Stimulated activated CD8-positive, alpha-beta memory T cell treated with anti-CD3 and anti-CD28 coated beads, Interleukin-12 subunit alpha, Interleukin-12 subunit beta, amount 100 ng/mL, for 24 hours (primary cell): ENCODE data around the gene HOPX.
"Not testable (repeated sequence)": the region's sequence is repeated elsewhere in the genome, so short reads cannot be mapped to it uniquely, and the experiment has no call there.

Experiments used
- DNase-seq: peaks from one replicate; pipeline ENCODE4 v3.0.0-alpha.2; 2020; ENCODE audit errors: extremely low read depth

HOPX gene

GRCh38 chr4:56654238-56654632, 26.9 kb downstream of the HOPX start:
- no peak for DNase-seq

GRCh38 chr4:56653461-56654237, 27.4 kb downstream of the HOPX start:
- DNase-seq, result no peak

- no peak for DNase-seq
Observed at GRCh38 chr4:56652196-56652595, 28.9 kb downstream of the HOPX start.

- DNase-seq, result no peak
Observed at GRCh38 chr4:56651056-56651350, 30.1 kb downstream of the HOPX start.

- DNase-seq, result no peak
Observed at GRCh38 chr4:56650262-56651055, 30.6 kb downstream of the HOPX start.

- no peak for DNase-seq
Observed at GRCh38 chr4:56649445-56650261, 31.4 kb downstream of the HOPX start.

- no peak for DNase-seq
Observed at GRCh38 chr4:56648824-56649151, 32.3 kb downstream of the HOPX start.

GRCh38 chr4:56648021-56648823, 32.9 kb downstream of the HOPX start:
- no peak for DNase-seq

GRCh38 chr4:56646341-56646740, 34.8 kb downstream of the HOPX start:
- DNase-seq, result no peak

- DNase-seq, result no peak
Observed at GRCh38 chr4:56643596-56643995, 37.5 kb downstream of the HOPX start.

GRCh38 chr4:56641494-56642051, 39.5 kb downstream of the HOPX start:
- no peak for DNase-seq

GRCh38 chr4:56640621-56641493, 40.2 kb downstream of the HOPX start:
- DNase-seq, result no peak

- no peak for DNase-seq
Observed at GRCh38 chr4:56637791-56638190, 43.3 kb downstream of the HOPX start.

GRCh38 chr4:56637154-56637553, 43.9 kb downstream of the HOPX start:
- no peak for DNase-seq

- not testable (repeated sequence) for DNase-seq
Observed at GRCh38 chr4:56634954-56635353, 46.1 kb downstream of the HOPX start.

GRCh38 chr4:56633486-56633885, 47.6 kb downstream of the HOPX start:
- DNase-seq, result no peak

GRCh38 chr4:56630876-56631666, 50.0 kb downstream of the HOPX start:
- DNase-seq, result no peak

- DNase-seq, result no peak
Observed at GRCh38 chr4:56628592-56628991, 52.5 kb downstream of the HOPX start.

GRCh38 chr4:56627985-56628384, 53.1 kb downstream of the HOPX start:
- DNase-seq, result no peak

GRCh38 chr4:56627375-56627774, 53.7 kb downstream of the HOPX start:
- DNase-seq, result no peak
